CD4-positive, alpha-beta T cell treated with Interferon alpha-2 for 1 hour (primary cell): ENCODE results near the gene ARL5C.
A peak's percentile ranks its signal among the peaks of the same experiment; 100 is the strongest.

ENCODE experiments used
- DNase-seq, 2 donors: peaks; one replicate each; pipeline ENCODE4 v3.0.0-alpha.2; 2020 to 2022

Gene ARL5C, protein sequence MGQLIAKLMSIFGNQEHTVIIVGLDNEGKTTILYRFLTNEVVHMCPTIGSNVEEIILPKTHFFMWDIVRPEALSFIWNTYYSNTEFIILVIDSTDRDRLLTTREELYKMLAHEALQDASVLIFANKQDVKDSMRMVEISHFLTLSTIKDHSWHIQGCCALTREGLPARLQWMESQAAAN

DNA sequence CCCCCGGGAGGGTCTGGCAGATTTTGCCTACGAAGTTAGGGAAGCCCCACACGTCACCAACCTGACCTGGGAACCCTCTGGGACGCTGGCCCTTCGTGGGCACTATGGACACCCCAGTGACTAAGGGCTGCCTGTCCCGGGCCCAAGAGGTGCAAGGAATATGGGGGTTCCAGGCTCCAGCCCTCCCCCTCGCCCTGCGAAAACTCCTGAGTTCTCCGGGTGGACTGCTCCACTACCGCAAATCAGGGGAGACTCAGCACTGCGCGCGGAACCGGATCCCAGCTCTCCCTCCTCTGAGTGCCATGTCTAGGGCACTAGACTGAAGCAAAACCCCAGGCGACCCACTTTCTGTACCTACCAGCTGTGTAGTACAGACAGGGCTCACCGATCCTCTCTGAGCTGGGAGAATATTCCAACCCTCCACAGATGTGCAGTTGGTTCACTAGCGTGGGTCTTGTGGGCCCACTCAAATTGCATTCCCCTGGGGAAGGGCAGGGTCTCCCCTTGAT lies at the start of gene ARL5C:
Gene ARL5C, minus strand, starts transcription at position 321 of the 509 bp plus-strand sequence. CDS start 401 bp downstream, outside the sequence.
- DNase-seq, result no peak

DNA sequence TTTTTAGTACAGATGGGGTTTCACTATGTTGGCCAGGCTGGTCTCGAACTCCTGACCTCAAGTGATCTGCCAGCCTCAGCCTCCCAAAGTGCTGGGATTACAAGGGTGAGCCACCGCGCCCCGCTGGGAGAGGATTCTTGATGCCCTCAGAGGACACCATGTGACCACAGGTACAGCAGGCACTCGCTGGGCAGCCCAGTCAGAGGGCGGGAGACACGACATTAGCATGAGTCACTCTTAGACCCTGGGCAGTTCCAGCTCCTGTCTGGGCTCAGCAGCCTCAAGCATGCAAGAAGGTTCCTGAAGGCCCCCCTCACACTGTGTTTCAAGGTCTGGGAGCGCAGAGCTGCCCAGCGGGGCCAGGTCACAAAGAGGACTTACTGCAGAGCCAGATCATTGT lies 47.9 kb upstream of the ARL5C start:
- DNase-seq, result no peak

DNA sequence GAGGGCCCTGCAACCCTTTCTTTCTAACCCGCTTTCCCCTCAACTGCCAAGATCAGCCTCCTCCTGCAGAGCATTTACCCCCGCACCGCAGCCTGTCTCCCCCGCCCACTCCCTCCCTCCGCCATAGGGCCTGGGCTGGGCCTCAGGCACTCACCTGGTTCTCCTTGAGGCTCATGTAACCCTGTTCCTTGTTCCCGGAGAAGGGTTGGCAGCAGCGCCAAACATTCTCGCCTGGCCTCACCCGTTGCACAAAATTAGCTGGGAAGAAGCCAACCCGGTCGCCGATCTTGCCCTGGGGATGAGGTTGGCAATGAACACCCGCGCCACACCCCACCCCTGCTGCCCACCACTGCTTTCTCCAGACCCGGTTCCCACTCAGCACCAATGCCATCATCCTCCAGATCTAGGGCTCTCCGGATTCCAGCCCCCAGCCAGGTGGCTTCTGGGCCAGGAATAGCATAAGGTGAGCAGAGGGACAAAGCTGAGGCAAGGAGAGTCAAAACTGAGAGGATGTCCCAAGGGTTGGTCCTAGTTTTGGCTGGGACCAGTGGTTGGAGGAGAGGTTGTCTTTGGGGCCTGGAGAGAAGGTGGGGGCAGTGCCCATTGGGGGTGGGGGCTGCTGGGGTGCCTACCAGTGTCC lies 47.0 kb upstream of the ARL5C start:
- DNase-seq, result no peak

DNA sequence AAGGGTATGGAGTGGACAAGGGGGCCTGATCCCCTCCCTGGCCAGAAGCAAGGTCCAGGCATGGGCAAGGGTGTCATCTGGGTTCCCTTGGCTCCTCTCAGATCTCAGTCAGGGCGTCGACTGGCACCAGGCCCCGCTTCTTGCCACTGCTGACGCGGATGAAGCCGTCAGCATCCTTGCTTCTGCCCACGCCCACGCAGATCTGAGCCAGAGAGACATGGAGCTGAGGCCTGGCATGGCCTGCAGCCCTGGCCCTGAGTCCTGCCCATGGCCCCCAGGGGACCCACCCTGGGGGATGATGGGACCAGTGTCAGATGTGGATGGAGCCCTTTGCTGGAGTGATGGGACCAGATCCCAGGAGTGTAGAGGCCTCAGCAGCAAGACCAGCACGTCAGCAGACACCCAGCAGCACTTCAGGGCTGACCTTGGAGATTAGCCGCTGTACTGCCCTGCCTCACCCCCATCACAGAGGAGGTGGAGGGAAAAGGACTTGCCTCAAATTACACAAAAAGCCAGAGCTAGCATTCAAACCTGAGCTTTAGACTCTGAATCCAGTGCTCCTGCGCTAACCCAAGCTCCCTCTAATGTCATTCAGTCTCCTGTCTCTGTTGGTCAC lies 46.3 kb upstream of the ARL5C start:
- DNase-seq, result no peak

DNA sequence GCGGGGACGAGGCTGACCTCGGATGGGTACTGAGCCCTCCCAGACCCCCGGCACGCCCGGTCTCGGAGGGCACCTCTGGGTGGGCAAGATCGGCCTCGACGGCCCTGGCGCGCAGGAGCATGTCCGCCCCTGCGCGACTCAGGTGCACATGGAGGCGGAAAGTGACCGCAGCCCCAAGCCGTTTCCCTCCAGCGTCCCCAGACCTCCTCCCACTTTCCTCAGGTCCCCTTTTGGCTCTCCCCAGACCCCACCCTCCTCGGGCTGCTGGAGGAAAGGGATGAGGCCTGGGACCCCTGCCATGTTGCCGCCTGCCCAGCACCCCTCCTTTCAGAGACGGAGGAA lies 44.1 kb upstream of the ARL5C start:
- no peak for DNase-seq

DNA sequence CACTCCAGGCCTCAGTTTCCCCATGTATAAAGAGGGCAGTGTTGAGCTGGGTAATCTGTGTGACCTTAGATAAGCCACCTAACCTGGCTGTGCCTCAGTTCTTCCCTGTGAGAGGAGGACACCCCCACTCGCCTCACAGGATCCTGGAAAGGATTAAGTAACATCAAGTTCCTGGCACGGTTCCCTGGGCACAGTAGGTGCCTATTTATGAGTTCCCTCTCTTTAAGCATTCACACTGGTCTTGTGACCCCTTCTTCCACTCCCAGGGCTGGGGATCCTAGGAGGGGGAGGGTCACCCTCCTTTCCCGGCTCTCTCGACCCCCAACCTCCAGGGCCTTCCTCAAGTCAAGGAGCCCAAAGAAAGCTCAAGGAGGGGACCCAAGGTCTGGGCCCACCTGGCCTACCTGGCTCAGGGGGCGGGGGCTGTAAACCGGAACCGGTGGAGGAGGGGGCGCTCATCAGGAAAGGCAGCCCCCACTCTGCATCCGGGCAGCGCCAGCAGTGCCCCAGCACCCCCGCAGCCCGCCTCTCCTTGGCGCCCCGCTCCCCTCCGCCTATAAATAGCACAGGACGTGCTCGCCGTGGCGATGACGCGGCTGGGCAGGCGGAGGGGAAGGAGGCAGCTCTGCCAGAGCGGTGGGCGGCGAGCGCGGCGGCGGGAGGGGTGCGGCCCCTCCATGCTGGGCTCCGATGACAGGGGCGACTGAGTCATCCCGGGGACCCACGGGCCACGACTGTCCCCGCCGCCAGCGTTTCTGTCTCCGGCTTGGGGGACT lies 43.5 kb upstream of the ARL5C start:
- DNase-seq, result peak; percentile 70 to 77

DNA sequence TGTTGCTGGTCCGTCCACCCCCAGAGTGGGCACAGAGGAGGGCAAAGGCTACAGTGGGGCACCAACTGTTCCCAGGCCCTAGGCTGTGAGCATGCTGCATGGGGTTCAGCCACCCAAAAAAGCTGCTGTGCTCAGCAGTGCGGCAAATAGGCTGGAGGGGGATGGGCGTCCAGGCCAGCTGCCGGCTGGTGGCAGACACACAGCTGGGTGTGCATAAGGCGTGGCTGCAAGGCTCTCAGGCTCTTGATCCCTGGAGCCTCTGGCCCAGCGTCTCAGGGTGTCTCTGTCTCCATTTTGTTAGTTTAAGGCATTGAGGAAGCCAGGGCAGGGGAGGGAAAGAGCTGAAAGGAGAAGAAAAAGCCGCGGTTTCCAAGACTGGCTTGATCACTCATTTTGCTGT lies 42.9 kb upstream of the ARL5C start:
- DNase-seq, result peak in 1 of 2 donors; percentile 64

DNA sequence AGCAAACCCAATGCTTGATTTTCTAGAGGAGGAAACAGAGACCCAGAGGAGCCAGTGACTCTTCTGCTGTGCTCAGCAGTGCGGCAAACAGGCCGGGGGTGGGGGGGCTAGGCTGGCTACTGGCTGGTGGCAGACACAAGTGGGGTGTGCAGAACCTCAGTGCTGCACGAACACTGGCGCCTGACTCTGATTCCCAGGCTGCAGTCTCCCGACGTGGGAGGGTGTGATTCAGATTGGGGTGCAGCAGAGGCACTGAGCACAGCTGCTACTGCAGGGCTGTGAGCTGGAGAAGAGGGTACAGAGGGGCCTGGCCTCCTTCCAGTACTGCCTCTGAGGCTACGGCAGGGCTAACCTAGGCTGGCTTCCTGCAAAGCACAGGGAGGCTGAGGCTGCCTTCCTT lies 42.2 kb upstream of the ARL5C start:
- no peak for DNase-seq

DNA sequence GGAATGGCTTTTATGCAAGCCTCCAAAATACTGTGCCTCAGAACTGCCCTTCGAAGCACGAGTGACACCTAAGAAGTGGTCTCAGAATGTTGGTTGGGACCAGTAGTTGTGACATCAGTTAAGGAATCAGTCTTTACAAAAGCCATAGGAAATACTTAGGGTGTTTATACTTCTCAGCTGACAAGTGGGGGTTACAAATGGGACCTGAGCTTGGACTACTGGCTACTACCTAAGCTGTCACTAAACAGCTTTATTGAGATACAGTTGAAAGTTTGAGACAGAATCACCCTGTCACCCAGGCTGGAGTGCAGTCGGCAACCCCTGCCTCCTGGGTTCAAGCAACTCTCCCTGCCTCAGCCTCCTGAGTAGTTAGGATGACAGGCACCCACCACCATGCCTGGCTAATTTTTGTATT lies 39.2 kb upstream of the ARL5C start:
- no peak for DNase-seq

DNA sequence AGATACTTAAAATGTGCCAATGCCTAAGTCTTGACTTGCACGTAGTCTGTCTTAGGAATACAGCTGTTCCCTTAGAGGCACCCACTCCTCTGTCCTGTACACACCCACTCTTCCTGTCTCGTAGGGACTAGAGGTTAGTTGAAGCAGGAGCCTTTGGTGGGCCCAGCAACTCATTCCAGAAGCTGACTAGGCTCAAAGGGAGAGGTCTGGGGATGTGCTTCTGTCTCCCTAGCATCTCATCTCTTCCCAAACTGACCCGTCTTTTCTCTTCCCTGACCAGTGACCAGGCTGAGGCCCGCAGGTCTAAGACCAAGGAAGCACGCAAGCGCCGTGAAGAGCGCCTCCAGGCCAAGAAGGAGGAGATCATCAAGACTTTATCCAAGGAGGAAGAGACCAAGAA lies 38.3 kb upstream of the ARL5C start:
- no peak for DNase-seq

DNA sequence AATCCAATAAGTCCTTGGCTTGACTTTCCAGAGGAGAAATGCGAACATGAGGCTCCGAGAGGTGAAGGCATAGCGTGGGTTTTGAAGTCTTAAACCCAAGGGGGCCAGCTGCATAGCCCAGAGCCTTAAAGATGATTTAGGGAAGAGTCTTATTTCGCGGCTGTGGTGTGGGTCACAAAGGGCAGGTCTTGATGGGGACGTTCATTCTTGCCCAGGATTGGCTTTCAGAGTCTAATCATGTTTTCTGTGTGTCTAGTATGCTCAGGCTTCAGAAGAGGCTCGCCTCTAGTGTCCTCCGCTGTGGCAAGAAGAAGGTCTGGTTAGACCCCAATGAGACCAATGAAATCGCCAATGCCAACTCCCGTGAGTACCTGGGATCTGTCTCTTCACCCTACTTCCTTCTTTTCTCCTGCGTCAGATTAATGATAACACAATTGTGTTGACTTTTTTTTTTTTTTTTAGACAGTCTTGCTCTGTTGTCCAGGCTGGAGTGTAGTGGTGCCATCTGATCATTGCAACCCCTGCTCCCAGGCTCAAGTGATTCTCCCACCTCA lies 35.1 kb upstream of the ARL5C start:
- no peak for DNase-seq

DNA sequence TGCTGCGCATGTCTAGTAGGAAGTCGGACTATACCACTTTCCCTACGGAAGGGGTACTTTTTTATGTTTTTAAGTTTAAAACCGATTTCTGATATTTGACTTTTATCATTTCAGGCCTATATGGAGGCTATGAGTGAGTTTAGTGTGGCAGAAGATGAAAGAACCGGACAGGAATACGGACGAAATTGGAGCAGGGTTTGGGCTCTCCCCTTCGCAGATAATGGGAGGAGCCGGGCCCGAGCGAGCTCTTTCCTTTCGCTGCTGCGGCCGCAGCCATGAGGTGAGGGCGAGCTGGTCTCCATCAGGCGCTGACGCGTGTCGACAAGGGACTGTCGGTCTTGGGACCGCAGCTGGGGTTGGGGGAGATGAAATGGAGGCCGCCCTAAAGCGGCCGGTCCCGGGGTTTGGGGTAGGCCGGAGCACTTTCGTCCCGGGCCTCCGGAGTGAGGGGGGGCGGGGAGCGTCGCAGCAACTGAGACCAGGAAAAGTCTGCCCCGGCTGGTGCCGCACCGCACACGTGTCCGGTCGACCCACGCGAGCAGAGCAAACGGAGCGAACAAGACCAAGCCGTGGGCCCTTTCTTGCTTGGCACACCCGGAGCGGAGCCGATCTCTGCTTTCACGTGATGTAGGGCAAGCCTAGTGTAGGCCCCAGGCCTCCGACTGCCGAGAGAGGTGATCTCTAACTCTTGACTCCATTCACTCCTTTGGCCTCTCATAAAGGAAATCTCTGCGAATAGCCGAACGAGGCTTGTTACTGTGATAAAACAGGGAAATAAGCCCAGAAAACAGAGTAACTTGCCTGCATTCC lies 34.3 kb upstream of the ARL5C start, which contains the start of gene RPL19:
Gene RPL19, plus strand, starts transcription at position 214 of the 810 bp plus-strand sequence. Its CDS starts 62 bp downstream, at position 276.
- peak in 1 of 2 donors; percentile 80 for DNase-seq

DNA sequence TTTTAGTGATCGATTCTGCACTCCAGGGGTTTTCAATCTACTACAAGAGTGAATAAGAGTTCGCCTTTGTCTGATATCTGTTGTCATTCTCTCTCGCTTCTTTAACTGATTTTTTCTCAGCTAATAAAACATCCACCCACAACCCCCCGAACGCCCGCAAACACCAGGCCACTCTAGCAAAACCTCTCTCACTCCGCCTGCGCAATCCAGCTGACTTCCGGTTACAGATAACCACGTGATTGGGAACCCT lies 33.8 kb upstream of the ARL5C start:
- DNase-seq, result peak; percentile 89 to 94

DNA sequence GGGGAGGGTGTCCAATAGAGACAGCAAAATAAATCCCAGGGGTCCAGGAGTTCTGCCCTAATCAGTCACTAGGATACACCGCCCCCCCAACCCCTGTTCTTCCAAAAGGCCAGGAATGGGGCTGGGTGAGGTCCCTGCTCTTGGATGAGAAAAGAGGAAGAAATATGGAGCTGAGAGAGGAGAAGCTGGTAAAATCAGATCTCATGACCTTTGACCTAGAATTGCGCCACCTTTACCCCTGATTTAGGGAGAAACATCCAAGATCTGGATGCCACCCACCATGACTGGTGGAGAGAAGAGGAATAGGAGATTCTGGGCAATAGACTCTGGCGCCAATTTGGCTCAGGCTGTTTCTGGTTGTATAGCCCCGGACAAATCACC lies 32.2 kb upstream of the ARL5C start:
- no peak for DNase-seq

DNA sequence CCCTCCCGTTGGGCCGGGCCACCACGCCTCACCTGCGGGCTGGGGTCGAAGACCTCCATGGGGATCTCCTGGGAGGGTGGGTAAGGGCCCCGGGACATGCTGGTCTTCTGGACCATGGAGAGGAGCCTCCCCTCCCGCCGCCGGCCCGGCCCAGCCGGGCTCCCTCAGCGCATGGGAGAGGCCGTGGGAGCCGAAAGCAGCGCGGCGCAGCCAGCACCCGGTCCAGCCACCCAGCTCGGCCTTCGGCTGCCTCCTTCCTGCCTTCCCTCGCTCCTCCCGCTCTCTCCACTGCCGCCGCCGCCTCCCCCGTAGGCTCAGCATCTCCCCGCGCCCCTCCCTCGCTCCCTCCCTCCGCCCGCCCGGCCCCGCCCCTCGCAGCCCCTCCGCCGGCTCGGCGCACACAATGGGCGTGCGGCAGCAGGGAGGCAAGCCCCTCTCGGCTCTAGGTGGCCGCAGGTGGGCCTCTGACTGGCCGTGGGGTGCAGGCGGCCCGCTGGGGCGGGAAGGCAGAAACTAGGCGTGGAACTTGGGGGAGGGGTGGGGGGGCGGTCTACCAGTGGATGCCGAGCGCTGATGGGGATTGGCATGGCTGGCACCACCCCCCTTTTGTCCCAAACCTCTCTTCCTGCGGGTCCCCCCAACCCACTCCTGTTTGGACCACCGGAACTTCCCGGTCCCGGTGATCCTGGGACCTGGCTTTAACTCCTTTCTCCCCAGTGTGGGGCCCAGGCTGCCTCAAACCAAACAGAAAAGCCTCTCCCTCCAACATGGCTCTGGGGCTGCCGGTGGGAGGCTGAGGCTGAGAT lies 31.6 kb upstream of the ARL5C start, which contains the start of gene CACNB1:
Gene CACNB1, minus strand, starts transcription at position 290 of the 806 bp plus-strand sequence. Its CDS starts 174 bp downstream, at position 116.
- DNase-seq, result peak; percentile 42 to 74

DNA sequence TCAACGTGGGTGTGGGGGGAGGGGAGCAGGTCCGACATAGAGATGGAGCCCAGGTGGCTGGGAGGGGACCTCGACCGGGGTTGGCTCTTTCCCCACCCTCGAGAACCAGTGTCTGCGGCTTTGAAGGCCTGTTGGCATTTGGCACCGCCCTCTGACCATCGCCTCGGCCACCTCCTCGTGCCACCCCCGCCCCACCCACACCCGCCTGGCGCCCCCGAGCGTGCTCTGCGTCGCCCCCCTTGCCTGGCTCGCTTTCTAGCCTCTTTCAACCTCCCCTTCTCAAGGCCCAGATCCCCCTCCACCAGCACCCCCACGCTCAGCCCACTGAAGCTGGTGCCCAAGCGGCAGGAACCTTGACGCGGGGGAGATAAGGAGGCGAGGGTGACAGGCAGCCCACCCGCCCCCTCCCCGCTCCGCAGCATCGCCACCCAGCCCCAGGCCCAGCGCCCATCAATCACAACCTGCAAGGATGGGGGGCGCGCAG lies 30.9 kb upstream of the ARL5C start:
- peak in 1 of 2 donors; percentile 29 for DNase-seq

DNA sequence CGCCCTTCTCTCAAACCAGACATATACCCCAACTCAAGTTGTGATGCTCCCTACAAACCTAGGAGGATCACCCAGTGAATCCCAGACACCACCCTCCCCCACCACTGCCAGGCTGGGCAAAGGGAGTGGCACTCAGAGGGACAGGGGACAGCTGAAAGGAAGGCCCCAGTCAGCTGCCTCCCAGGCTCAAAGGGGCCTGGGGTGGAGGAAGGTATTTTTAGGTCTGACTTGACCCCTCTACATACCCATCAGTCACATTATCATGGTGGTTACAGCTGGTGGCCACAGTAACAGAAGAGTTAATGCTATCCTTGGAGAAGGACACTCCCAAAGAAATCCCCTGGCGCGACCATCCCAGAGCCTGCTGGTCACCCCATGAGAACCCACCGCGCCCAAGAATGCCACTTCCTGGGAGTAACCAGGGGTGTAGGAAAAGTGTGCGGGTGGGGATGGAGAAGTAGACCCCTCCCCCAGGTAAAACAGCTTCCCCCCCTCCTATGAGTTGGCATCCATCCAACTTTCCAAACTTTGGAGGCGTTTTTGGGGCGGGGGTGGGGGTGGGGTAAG lies 30.4 kb upstream of the ARL5C start:
- DNase-seq, result no peak

DNA sequence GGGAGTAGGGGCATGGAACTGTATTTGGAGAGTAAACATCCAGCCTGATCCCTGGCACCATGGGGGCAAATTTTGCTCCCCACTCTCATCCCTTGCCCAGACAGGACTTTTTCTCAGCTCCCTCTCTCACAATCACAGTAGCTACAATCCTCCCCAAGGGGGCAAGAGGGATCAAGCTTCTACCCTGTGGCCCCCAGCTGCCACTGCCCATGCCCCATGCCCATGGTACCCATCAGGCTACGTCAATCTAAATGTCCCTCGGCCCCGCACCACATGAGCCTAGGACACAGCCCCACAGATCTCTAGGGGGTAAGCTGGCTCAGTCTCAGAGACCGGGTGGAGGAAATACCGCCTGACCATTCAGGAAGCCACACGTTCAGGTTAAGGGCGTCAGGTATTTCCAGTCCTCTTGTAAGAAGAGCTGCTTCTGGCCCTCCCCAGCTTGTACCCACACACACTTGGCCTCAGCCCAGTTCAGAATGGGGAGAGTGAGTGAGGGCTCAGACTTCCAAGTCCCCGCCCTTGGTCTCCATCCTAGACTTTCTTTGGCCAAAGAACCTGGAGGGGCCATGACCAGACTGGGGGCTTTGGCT lies 29.7 kb upstream of the ARL5C start:
- peak in 1 of 2 donors; percentile 40 for DNase-seq

DNA sequence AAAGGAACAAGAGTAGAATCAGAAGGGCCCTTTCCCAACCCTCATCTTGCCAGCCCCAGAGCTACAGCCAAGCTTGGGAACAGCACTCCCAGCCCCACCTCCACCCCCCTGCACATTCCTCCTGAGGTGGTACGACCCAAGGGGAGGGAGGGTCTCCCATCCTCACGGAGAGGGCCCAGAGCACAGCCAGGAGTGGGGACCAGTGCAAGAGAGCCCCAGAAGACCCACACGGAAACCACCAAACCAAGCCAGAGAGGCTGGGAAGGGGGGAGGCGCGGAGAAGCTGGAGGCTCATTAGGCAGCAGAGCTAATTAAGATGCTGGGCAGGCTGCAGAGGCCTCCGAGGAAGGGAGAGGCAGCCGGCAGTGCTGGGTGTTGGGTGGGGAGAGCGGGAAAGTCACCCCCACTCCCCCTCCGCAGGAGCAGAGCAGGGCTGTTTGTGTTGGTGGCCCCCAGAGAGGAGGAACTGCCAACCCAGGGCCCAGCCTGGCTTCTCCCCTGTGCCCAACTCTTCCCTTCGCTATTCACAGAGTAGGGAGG lies 29.1 kb upstream of the ARL5C start:
- DNase-seq, result no peak
